Testis (tissue), 3 donors: Measurements from ENCODE around the gene ABI3BP. TPM values are rescaled to one million over a fixed set of nuclear protein-coding genes. Genes with fewer than 3 reads are reported as not detected.

Experiments used
- DNase-seq: peaks from one replicate; pipeline ENCODE4 v3.0.0-alpha.2; 2019
- H3K27ac ChIP-seq, 2 donors: fragments of 200-600 bp; sonication (generic); one replicate each; pipeline ENCODE4 v1.5.1; 2019
- H3K27me3 ChIP-seq: fragments of 200-600 bp; sonication (generic); one replicate; pipeline ENCODE4 v1.5.1; 2019
- H3K36me3 ChIP-seq: fragments of 200-600 bp; sonication (generic); one replicate; pipeline ENCODE4 v1.5.1; 2017; ENCODE audit warnings: low read depth; ENCODE audit errors: missing control alignments
- H3K4me1 ChIP-seq: fragments of 200-600 bp; sonication (generic); one replicate; pipeline ENCODE4 v1.5.1; 2019
- H3K4me3 ChIP-seq, 2 donors: fragments of 200-600 bp; sonication (generic); one replicate each; pipeline ENCODE4 v1.5.1; 2017 to 2019
- H3K9me3 ChIP-seq: fragments of 200-600 bp; sonication (generic); one replicate; pipeline ENCODE4 v1.5.1; 2017
- POLR2A ChIP-seq: fragments of 450-650 bp; IDR thresholded peaks from one replicate; pipeline ENCODE4 v1.6.1; 2017; ENCODE audit warnings: antibody characterized with exemption, mild to moderate bottlenecking, moderate library complexity
- WGBS, 2 donors: methylation state at CpG; one replicate each; pipeline ENCODE4 v1.1.5; 2018; 5-methylcytosine and 5-hydroxymethylcytosine counted together
- intact Hi-C: fragments of 100-400 bp; cut with DNase I; formaldehyde crosslinking; loops from one replicate; pipeline ENCODE4 v1.15.1; 2023; ENCODE audit warnings: low total_unique reads
- polyA plus RNA-seq: library from polyadenylated mRNA; stranded (reverse); fragments of 350-450 nt; fragmentation: Illumina TruSeq; extraction: RNeasy Lipid Tissue Mini Kit (QIAGEN cat#74804); gene quantifications from one replicate; pipeline ENCODE4 v1.2.3, GENCODE V29; 2014; ENCODE audit warnings: low read depth, low replicate concordance; ENCODE audit not compliant: insufficient read depth
- total RNA-seq, 2 donors: library from RNA; depleted of rRNA; stranded (reverse); fragments of >200 nt; gene quantifications; one replicate each; pipeline ENCODE4 v1.2.3, GENCODE V29; 2016
- TF ChIP-seq, protein P1 (sequence below), 3 experiments: fragments of 450-650 bp in 2 of 3; fragments of 200-600 bp in 1 of 3; sonication (generic) in 1 of 3; IDR thresholded peaks; one replicate each; pipeline ENCODE4 v1.5.1; 2016 to 2019; ENCODE audit warnings: antibody characterized with exemption in 3 of 3, mild to moderate bottlenecking in 2 of 3, moderate library complexity in 1 of 3

ABI3BP gene
- total and polyA plus RNA-seq, 3 donors from 2014 or later, result 8.7 to 58.2 (median 25.0) TPM

DNA sequence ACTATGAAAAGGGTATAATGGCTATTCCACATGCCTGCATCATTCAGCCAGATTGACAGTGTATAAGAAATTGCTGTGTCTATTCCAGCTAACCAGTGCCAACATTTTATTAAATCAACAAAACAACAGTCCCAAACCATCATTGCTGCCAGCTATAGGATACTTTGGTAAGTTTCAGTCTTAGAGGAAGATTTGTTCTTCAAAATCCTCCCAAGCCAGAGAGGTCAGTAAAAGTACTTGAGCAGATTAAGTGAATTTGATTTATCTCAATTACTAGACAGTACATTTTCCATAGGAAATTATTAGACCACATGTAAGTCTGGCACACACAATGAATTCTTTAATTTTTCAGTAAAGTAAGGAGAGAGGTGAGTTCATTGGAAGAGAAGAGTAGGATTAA, 233.3 kb downstream of the ABI3BP start:
- no peak overlapping the region for H3K4me3 ChIP-seq
- DNase-seq, result no peak

DNA sequence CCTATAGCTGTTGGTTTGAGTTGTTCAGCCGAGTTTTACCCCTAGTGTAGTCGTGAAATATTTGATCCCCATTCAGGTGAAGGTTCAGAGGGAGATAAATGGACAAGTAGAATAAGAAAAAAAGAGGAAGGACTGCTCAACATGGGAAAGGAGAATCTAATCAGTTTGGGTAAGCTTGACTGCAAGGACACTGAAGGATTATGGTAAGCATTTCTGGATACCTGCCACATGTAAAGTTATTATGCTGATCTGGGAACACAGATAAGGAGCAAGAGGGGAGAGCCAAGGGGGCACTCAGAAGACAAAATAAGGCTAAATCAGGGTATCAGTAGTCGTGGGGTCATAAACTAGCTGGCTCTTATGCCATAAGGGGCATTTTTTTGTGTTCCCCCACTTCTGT, 234.1 kb downstream of the ABI3BP start:
- H3K4me3 ChIP-seq, result no peak overlapping the region
- no peaks in the 10 kb centered on the region for H3K27me3 ChIP-seq
- DNase-seq, result no peak
- WGBS, 2 donors, result 40 to 43% methylated on average over 3 of the region's 3 CpGs
- no peak overlapping the region for H3K27ac ChIP-seq
- no peaks in the 10 kb centered on the region for H3K36me3 ChIP-seq
- TF ChIP-seq, protein P1, sequence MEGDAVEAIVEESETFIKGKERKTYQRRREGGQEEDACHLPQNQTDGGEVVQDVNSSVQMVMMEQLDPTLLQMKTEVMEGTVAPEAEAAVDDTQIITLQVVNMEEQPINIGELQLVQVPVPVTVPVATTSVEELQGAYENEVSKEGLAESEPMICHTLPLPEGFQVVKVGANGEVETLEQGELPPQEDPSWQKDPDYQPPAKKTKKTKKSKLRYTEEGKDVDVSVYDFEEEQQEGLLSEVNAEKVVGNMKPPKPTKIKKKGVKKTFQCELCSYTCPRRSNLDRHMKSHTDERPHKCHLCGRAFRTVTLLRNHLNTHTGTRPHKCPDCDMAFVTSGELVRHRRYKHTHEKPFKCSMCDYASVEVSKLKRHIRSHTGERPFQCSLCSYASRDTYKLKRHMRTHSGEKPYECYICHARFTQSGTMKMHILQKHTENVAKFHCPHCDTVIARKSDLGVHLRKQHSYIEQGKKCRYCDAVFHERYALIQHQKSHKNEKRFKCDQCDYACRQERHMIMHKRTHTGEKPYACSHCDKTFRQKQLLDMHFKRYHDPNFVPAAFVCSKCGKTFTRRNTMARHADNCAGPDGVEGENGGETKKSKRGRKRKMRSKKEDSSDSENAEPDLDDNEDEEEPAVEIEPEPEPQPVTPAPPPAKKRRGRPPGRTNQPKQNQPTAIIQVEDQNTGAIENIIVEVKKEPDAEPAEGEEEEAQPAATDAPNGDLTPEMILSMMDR (IDR thresholded peaks at IDR 0.05), result no peak
- no peak for TF ChIP-seq POLR2A
- intact Hi-C loops, result no loop called here
- no peaks in the 10 kb centered on the region for H3K9me3 ChIP-seq
- peaks cover 5% of the 10 kb centered on the region for H3K4me1 ChIP-seq

More for the DNA sequence above, 233.3 kb downstream of the ABI3BP start:
- intact Hi-C loops, result no loop called here
- H3K9me3 ChIP-seq, result no peaks in the 10 kb centered on the region
- no peaks in the 10 kb centered on the region for H3K36me3 ChIP-seq
- H3K4me1 ChIP-seq, result peaks cover 5% of the 10 kb centered on the region
- H3K27me3 ChIP-seq, result no peaks in the 10 kb centered on the region
- TF ChIP-seq, protein P1 (IDR thresholded peaks at IDR 0.05), result no peak
- H3K27ac ChIP-seq, result no peak overlapping the region

- TF ChIP-seq, protein P1 (IDR thresholded peaks at IDR 0.05), result no peak
- no peak for TF ChIP-seq POLR2A
- H3K4me1 ChIP-seq, result peaks cover 5% of the 10 kb centered on the region
- no peak for DNase-seq
- no peak overlapping the region for H3K4me3 ChIP-seq
- no peak overlapping the region for H3K27ac ChIP-seq
- no peaks in the 10 kb centered on the region for H3K27me3 ChIP-seq
- intact Hi-C loops, result no loop called here
- 48 to 63% methylated on average over 2 of the region's 2 CpGs for WGBS, 2 donors
- no peaks in the 10 kb centered on the region for H3K36me3 ChIP-seq
- H3K9me3 ChIP-seq, result no peaks in the 10 kb centered on the region
Observed at GRCh38 chr3:100756441-100756840, 236.8 kb downstream of the ABI3BP start.

- Histone ChIP-seq H3K36me3 (no peaks in the 10 kb centered on the region), H3K27ac (no peak overlapping the region), H3K4me3 (no peak overlapping the region), H3K4me1 (peaks cover 5% of the 10 kb centered on the region), H3K27me3 (no peaks in the 10 kb centered on the region), H3K9me3 (no peaks in the 10 kb centered on the region)
- TF ChIP-seq, protein P1 (IDR thresholded peaks at IDR 0.05), result no peak
- TF ChIP-seq POLR2A, result no peak
- no peak for DNase-seq
- WGBS, 2 donors, result 69 to 73% methylated on average over 3 of the region's 3 CpGs
- intact Hi-C loops, result no loop called here
Observed at GRCh38 chr3:100754563-100755334, 238.5 kb downstream of the ABI3BP start.

DNA sequence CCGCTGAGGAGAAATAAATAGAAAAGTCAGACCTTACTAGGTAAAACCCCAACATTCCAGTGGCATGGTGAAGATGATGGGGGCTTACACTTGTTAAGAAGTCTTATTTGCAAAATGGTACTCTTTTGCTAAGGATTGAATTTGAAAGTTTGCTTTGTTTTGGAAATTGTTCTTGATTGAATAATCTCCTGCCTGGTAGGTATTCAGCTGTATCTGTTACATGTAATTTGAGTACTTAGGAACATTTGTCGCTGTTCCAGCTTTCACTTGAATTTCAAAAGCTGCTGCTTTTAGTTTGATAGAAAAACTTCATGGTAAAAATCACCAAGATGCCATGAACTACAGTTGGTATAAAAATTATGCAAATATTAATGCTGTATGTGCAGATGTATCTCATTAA, 239.4 kb downstream of the ABI3BP start:
- DNase-seq, result no peak
- H3K27me3 ChIP-seq, result no peaks in the 10 kb centered on the region
- intact Hi-C loops, result no loop called here
- H3K4me1 ChIP-seq, result no peaks in the 10 kb centered on the region
- TF ChIP-seq, protein P1 (IDR thresholded peaks at IDR 0.05), result no peak
- no peak for TF ChIP-seq POLR2A
- H3K4me3 ChIP-seq, result no peak overlapping the region
- no peak overlapping the region for H3K27ac ChIP-seq
- no peaks in the 10 kb centered on the region for H3K9me3 ChIP-seq
- H3K36me3 ChIP-seq, result no peaks in the 10 kb centered on the region
- 81 to 89% methylated on average over 2 of the region's 2 CpGs for WGBS, 2 donors
